Kidney (tissue), 14 donors: ENCODE data around the gene REEP3. TPM values are rescaled to one million over a fixed set of nuclear protein-coding genes. Genes with fewer than 3 reads are reported as not detected.
A peak's percentile ranks its signal among the peaks of the same experiment; 100 is the strongest.

Experiments used
- DNase-seq, 5 donors: peaks; one replicate each; pipeline ENCODE4 v3.0.0-alpha.2; 2013 to 2020
- FAIRE-seq: peaks from 2 replicates; lab custom pipeline; 2012; peaks lifted over from hg19 to GRCh38; lab: Jason Lieb, UNC
- H3K27ac ChIP-seq, 2 donors: one replicate each; pipeline ENCODE4 v1.7.0; 2013; ENCODE audit warnings: low read depth in 2 of 2, low read length in 2 of 2, inconsistent platforms in 1 of 2
- H3K27me3 ChIP-seq: one replicate; pipeline ENCODE4 v1.7.1; 2013; ENCODE audit warnings: low read length, inconsistent platforms; ENCODE audit not compliant: control insufficient read depth, insufficient read depth
- H3K36me3 ChIP-seq, 3 donors: one replicate each; pipeline versions ENCODE4 v1.7.0 to v1.7.1; 2013; ENCODE audit warnings: low read length in 3 of 3, control low read depth in 1 of 3, inconsistent platforms in 1 of 3; ENCODE audit not compliant: insufficient read depth in 3 of 3, control insufficient read depth in 2 of 3
- H3K4me1 ChIP-seq, 3 donors: one replicate each; pipeline versions ENCODE4 v1.7.0 to v1.7.1; 2013; ENCODE audit warnings: low read length in 3 of 3, inconsistent platforms in 1 of 3, low read depth in 1 of 3; ENCODE audit not compliant: control insufficient read depth in 2 of 3, insufficient read depth in 2 of 3
- H3K4me3 ChIP-seq, 3 donors: one replicate each; pipeline versions ENCODE4 v1.7.0 to v1.8.1; 2013; ENCODE audit warnings: low read length in 3 of 3, control low read depth in 1 of 3, inconsistent platforms in 1 of 3
- H3K9ac ChIP-seq, 3 donors: one replicate each; pipeline versions ENCODE4 v1.7.0 to v1.7.1; 2013; ENCODE audit warnings: low read length in 3 of 3, control low read depth in 1 of 3, inconsistent platforms in 1 of 3
- H3K9me3 ChIP-seq, 3 donors: one replicate each; pipeline versions ENCODE4 v1.7.0 to v1.7.1; 2013; ENCODE audit warnings: low read length in 3 of 3, control low read depth in 1 of 3, inconsistent platforms in 1 of 3; ENCODE audit not compliant: control insufficient read depth in 2 of 3, insufficient read depth in 1 of 3
- intact Hi-C: fragments of 100-400 bp; cut with DNase I; formaldehyde crosslinking; loops from one replicate; pipeline ENCODE4 v1.11.1; 2022
- polyA plus RNA-seq: library from polyadenylated mRNA; stranded (reverse); fragments of 350-450 nt; fragmentation: Illumina TruSeq; extraction: RNeasy Lipid Tissue Mini Kit (QIAGEN cat#74804); gene quantifications from one replicate; pipeline ENCODE4 v1.2.3, GENCODE V29; 2014; ENCODE audit warnings: low read depth, low replicate concordance; ENCODE audit not compliant: insufficient read depth
- total RNA-seq: library from RNA; stranded (reverse); fragmentation: NEBNext Ultra II Directional; extraction: Animal tissue kit (Norgen Biotek cat#: 25700); gene quantifications from one replicate; pipeline ENCODE4 v1.2.1, GENCODE V29; 2021
- TF ChIP-seq, protein P1 (sequence below): IDR thresholded peaks from 3 replicates; pipeline ENCODE4 v1.5.1; 2012; ENCODE audit warnings: mild to moderate bottlenecking, moderate library complexity, borderline replicate concordance; ENCODE audit not compliant: insufficient read depth; ENCODE audit errors: extremely low read depth
- donor health status: control.
- donor health status: control.
- donor health status: control.
- donor health status: control.
- donor health status: control.
- donor health status: DM: yes; HTN: yes; CAD: no.
- donor health status: Normal renal cell carcinoma (clear cell type).

The REEP3 gene
- total and polyA plus RNA-seq, 2 donors from 2014 or later = 12.7 to 34.6 TPM

- Histone ChIP-seq H3K9me3 (no peaks in the 10 kb centered on the region), H3K9ac (no peak overlapping the region), H3K36me3 (no peaks in the 10 kb centered on the region), H3K4me3 (no peak overlapping the region), H3K27ac (no peak overlapping the region), H3K4me1 (peaks cover 0 to 4% (median 0%) of the 10 kb centered on the region in 3 donors), H3K27me3 (no peaks in the 10 kb centered on the region)
- intact Hi-C loops = no loop called here
- TF ChIP-seq, protein P1, sequence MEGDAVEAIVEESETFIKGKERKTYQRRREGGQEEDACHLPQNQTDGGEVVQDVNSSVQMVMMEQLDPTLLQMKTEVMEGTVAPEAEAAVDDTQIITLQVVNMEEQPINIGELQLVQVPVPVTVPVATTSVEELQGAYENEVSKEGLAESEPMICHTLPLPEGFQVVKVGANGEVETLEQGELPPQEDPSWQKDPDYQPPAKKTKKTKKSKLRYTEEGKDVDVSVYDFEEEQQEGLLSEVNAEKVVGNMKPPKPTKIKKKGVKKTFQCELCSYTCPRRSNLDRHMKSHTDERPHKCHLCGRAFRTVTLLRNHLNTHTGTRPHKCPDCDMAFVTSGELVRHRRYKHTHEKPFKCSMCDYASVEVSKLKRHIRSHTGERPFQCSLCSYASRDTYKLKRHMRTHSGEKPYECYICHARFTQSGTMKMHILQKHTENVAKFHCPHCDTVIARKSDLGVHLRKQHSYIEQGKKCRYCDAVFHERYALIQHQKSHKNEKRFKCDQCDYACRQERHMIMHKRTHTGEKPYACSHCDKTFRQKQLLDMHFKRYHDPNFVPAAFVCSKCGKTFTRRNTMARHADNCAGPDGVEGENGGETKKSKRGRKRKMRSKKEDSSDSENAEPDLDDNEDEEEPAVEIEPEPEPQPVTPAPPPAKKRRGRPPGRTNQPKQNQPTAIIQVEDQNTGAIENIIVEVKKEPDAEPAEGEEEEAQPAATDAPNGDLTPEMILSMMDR = no peak
- DNase-seq = no peak
- FAIRE-seq = no peak
Observed at GRCh38 chr10:63528084-63528744, 7.0 kb downstream of the REEP3 start.

- DNase-seq = no peak
- Histone ChIP-seq H3K27ac (no peak overlapping the region), H3K4me1 (peaks cover 0 to 3% (median 0%) of the 10 kb centered on the region in 3 donors), H3K27me3 (no peaks in the 10 kb centered on the region), H3K36me3 (no peaks in the 10 kb centered on the region), H3K9ac (no peak overlapping the region), H3K4me3 (no peak overlapping the region), H3K9me3 (no peaks in the 10 kb centered on the region)
- FAIRE-seq = peak; percentile 23
- intact Hi-C loops = no loop called here
- TF ChIP-seq, protein P1 = no peak
Observed at GRCh38 chr10:63530409-63530808, 9.2 kb downstream of the REEP3 start.

- H3K4me3 ChIP-seq = no peak overlapping the region
- TF ChIP-seq, protein P1 = no peak
- DNase-seq = no peak
- intact Hi-C loops = no loop called here
- H3K27me3 ChIP-seq = no peaks in the 10 kb centered on the region
- no peak for FAIRE-seq
- no peaks in the 10 kb centered on the region for H3K4me1 ChIP-seq
- H3K27ac ChIP-seq = no peak overlapping the region
- H3K9ac ChIP-seq = no peak overlapping the region
- no peaks in the 10 kb centered on the region for H3K9me3 ChIP-seq
- H3K36me3 ChIP-seq = no peaks in the 10 kb centered on the region
Observed at GRCh38 chr10:63534723-63535122, 13.5 kb downstream of the REEP3 start.
